ENCODE measurements around the gene HKDC1.
"Not testable (repeated sequence)": the region's sequence is repeated elsewhere in the genome, so short reads cannot be mapped to it uniquely, and the experiment has no call there.

HKDC1 gene

GRCh38 chr10:69251417-69251816 is 31.3 kb downstream of the HKDC1 start:
- H3K27ac Mint-ChIP-seq (ENCODE audit: low read depth); H3K27me3 Mint-ChIP-seq; H3K4me1 Mint-ChIP-seq; H3K36me3 Mint-ChIP-seq (ENCODE audit: insufficient read depth); H3K9me3 Mint-ChIP-seq; ATAC-seq (replicated peaks; ENCODE audit: extremely low read depth, poor library complexity, severe bottlenecking); DNase-seq (ENCODE audit: low spot score in 2 of 2); H3K4me3 Mint-ChIP-seq: not testable (repeated sequence)

DNA sequence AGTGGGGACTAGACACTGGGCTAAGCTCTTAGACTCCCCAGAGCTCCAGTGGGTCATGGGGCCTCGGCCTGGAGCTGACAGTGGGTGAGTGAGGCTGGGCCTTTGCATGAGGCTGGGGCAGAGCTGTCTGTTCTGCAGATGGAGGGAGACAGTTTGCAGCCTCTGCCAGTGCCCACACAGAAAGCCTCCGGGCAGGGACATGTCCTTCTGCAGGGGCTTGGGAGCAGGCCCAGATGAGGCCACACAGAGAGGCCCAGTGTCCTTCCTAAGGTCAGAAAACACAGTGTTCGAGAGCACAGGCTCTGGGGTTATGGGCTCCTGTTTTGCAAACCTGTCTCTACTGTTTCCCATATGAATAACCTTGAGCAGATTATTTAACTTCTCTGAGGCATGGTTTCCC is 33.0 kb downstream of the HKDC1 start:
- Mint-ChIP-seq H3K27me3 (no peaks in the 10 kb centered on the region), H3K36me3 (ENCODE audit: insufficient read depth) (peaks cover 2% of the 10 kb centered on the region), H3K27ac (ENCODE audit: low read depth) (no peak overlapping the region), H3K4me1 (no peaks in the 10 kb centered on the region), H3K4me3 (no peak overlapping the region), H3K9me3 (no peaks in the 10 kb centered on the region)
- ATAC-seq (replicated peaks; ENCODE audit: extremely low read depth, poor library complexity, severe bottlenecking) (no peak), DNase-seq (ENCODE audit: low spot score in 2 of 2) (no peak)

DNA sequence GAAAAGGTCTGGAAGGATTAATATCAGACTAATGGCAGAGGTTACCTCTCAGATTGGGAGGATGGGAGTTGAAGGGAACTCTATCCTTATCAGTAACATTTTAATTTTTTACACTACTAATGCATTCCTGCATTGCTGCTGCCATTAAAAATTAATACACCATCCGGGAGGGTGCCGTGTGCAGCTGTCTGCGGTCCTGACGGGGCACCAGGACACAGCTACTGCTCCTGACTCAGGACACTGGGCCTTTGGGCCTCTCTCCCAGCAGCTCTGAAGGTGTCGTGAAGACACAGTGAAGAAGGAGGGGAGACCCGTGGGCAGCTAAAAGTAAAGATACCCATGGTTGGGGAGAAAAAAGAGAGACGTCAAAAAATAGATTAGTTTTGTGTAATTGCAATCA is 34.7 kb downstream of the HKDC1 start:
- Mint-ChIP-seq H3K9me3 (no peaks in the 10 kb centered on the region), H3K4me1 (no peaks in the 10 kb centered on the region), H3K36me3 (ENCODE audit: insufficient read depth) (peaks cover 2% of the 10 kb centered on the region), H3K27ac (ENCODE audit: low read depth) (no peak overlapping the region), H3K27me3 (no peaks in the 10 kb centered on the region), H3K4me3 (no peak overlapping the region)
- DNase-seq (ENCODE audit: low spot score in 2 of 2), result no peak
- ATAC-seq (replicated peaks; ENCODE audit: extremely low read depth, poor library complexity, severe bottlenecking), result no peak

- Mint-ChIP-seq H3K4me3 (no peak overlapping the region), H3K9me3 (no peaks in the 10 kb centered on the region), H3K27me3 (no peaks in the 10 kb centered on the region), H3K36me3 (ENCODE audit: insufficient read depth) (no peaks in the 10 kb centered on the region), H3K4me1 (peaks cover 13% of the 10 kb centered on the region), H3K27ac (ENCODE audit: low read depth) (no peak overlapping the region)
- ATAC-seq (replicated peaks; ENCODE audit: extremely low read depth, poor library complexity, severe bottlenecking), result no peak
- no peak for DNase-seq (ENCODE audit: low spot score in 2 of 2)
Measured at GRCh38 chr10:69259547-69260243, 39.6 kb downstream of the HKDC1 start.

DNA sequence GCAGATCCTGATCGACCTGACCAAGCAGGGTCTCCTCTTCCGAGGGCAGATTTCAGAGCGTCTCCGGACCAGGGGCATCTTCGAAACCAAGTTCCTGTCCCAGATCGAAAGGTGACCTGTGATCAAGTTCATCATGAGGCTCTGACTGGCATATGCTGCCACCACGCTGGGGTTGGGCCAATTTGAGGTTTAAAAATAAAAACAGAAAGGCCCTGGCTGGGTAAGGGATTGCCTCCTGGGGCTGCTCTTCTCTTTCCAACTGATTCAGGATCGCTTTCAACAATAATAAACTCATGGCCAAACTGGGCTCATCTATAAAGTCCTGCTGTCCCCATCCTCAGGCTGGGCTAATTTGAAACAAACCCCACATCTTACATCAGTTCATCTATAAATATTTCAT is 41.1 kb downstream of the HKDC1 start:
- ATAC-seq (replicated peaks; ENCODE audit: extremely low read depth, poor library complexity, severe bottlenecking) (no peak), DNase-seq (ENCODE audit: low spot score in 2 of 2) (no peak)
- no peak overlapping the region for H3K27ac Mint-ChIP-seq (ENCODE audit: low read depth)
- H3K4me3 Mint-ChIP-seq, result no peak overlapping the region
- no peaks in the 10 kb centered on the region for H3K9me3 Mint-ChIP-seq
- no peaks in the 10 kb centered on the region for H3K36me3 Mint-ChIP-seq (ENCODE audit: insufficient read depth)
- H3K27me3 Mint-ChIP-seq, result no peaks in the 10 kb centered on the region
- H3K4me1 Mint-ChIP-seq, result peaks cover 13% of the 10 kb centered on the region

- H3K9me3 Mint-ChIP-seq, result no peaks in the 10 kb centered on the region
- ATAC-seq (replicated peaks; ENCODE audit: extremely low read depth, poor library complexity, severe bottlenecking), result no peak
- no peaks in the 10 kb centered on the region for H3K36me3 Mint-ChIP-seq (ENCODE audit: insufficient read depth)
- no peak overlapping the region for H3K27ac Mint-ChIP-seq (ENCODE audit: low read depth)
- DNase-seq (ENCODE audit: low spot score in 2 of 2), result no peak
- peaks cover 13% of the 10 kb centered on the region for H3K4me1 Mint-ChIP-seq
- no peak overlapping the region for H3K4me3 Mint-ChIP-seq
- H3K27me3 Mint-ChIP-seq, result no peaks in the 10 kb centered on the region
Measured at GRCh38 chr10:69262292-69262751, 42.2 kb downstream of the HKDC1 start.

- Mint-ChIP-seq H3K27ac (ENCODE audit: low read depth) (no peak overlapping the region), H3K9me3 (no peaks in the 10 kb centered on the region), H3K4me3 (no peak overlapping the region), H3K27me3 (no peaks in the 10 kb centered on the region), H3K4me1 (peaks cover 13% of the 10 kb centered on the region), H3K36me3 (ENCODE audit: insufficient read depth) (no peaks in the 10 kb centered on the region)
- ATAC-seq (replicated peaks; ENCODE audit: extremely low read depth, poor library complexity, severe bottlenecking), result no peak
- DNase-seq (ENCODE audit: low spot score in 2 of 2), result no peak
Measured at GRCh38 chr10:69265521-69265920, 45.4 kb downstream of the HKDC1 start.

GRCh38 chr10:69268761-69269416 is 48.8 kb downstream of the HKDC1 start:
- ATAC-seq (replicated peaks; ENCODE audit: extremely low read depth, poor library complexity, severe bottlenecking) (no peak), DNase-seq (ENCODE audit: low spot score in 2 of 2) (no peak)
- no peaks in the 10 kb centered on the region for H3K9me3 Mint-ChIP-seq
- no peaks in the 10 kb centered on the region for H3K36me3 Mint-ChIP-seq (ENCODE audit: insufficient read depth)
- H3K4me3 Mint-ChIP-seq, result no peak overlapping the region
- H3K27me3 Mint-ChIP-seq, result no peaks in the 10 kb centered on the region
- no peak overlapping the region for H3K27ac Mint-ChIP-seq (ENCODE audit: low read depth)
- peaks cover 6% of the 10 kb centered on the region for H3K4me1 Mint-ChIP-seq

GRCh38 chr10:69269761-69270160 is 49.6 kb downstream of the HKDC1 start:
- no peak for ATAC-seq (replicated peaks; ENCODE audit: extremely low read depth, poor library complexity, severe bottlenecking)
- Mint-ChIP-seq H3K4me3 (no peak overlapping the region), H3K36me3 (ENCODE audit: insufficient read depth) (no peaks in the 10 kb centered on the region), H3K4me1 (peaks cover 6% of the 10 kb centered on the region), H3K9me3 (no peaks in the 10 kb centered on the region), H3K27ac (ENCODE audit: low read depth) (no peak overlapping the region), H3K27me3 (no peaks in the 10 kb centered on the region)
- DNase-seq (ENCODE audit: low spot score in 2 of 2), result no peak

DNA sequence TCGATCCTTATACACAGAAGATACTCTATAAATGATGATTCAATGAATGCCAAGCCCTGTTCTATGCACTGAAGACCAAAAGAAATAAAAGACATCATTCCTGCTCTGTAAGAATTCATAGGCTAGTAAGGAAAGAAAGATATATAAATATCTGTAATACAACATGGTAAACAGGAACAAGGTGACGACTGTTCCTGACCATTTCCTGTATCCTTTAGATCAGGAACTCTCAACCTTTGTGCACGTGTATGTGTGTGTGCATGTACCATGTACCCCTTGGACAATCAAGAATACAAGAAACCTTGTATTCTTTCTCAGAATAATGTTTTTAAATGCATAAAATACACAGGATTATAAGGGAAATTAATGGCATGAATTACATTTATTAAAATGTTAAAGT is 50.9 kb downstream of the HKDC1 start:
- no peak overlapping the region for H3K4me3 Mint-ChIP-seq
- no peaks in the 10 kb centered on the region for H3K27me3 Mint-ChIP-seq
- H3K4me1 Mint-ChIP-seq, result peaks cover 6% of the 10 kb centered on the region

DNA sequence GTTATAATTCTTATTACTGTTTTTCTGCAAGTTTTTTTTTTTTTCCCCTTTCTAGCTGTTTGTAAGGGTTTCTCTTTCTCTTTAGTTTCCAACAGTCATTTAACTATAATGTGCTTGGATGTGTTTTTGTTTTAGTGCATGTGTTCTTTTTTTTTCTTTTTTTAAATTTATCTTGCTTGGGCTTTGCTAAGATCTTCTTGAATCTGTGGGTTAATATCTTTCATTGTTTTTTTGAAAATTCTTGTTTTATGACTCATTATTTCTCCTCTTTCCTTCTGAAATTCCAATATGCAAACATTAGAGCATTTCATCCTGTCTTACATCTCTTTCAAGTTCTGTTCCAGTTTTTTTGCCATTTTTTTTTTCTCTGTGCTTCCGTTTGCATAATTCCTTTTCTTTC is 52.5 kb downstream of the HKDC1 start:
- ATAC-seq (replicated peaks; ENCODE audit: extremely low read depth, poor library complexity, severe bottlenecking) (no peak), DNase-seq (ENCODE audit: low spot score in 2 of 2) (no peak)
- no peaks in the 10 kb centered on the region for H3K27me3 Mint-ChIP-seq
- peak overlapping the region; percentile 53 for H3K27ac Mint-ChIP-seq (ENCODE audit: low read depth)
- H3K9me3 Mint-ChIP-seq, result no peaks in the 10 kb centered on the region
- peaks cover 6% of the 10 kb centered on the region for H3K4me1 Mint-ChIP-seq
- no peaks in the 10 kb centered on the region for H3K36me3 Mint-ChIP-seq (ENCODE audit: insufficient read depth)
- no peak overlapping the region for H3K4me3 Mint-ChIP-seq

More for the DNA sequence above, 50.9 kb downstream of the HKDC1 start:
- DNase-seq (ENCODE audit: low spot score in 2 of 2) (no peak), ATAC-seq (replicated peaks; ENCODE audit: extremely low read depth, poor library complexity, severe bottlenecking) (no peak)
- no peaks in the 10 kb centered on the region for H3K9me3 Mint-ChIP-seq
- no peaks in the 10 kb centered on the region for H3K36me3 Mint-ChIP-seq (ENCODE audit: insufficient read depth)
- H3K27ac Mint-ChIP-seq (ENCODE audit: low read depth), result no peak overlapping the region

DNA sequence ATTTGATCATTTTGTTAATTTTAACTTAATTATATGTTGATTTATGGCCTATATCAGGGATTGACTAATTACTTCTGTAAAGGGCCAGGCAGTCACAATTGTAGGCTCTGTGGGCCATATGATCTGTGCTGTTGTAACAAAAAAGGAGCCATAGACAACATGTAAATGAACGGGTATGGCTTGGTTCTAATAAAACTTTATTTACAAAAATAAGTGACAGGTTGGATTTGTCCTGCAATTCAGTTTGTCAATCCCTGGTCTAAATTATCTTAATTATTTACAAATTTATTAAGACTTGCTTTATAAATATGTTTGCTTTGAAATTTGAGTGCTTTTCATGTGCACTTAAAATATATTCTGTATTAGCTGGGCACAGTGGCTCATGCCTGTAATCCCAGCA is 55.3 kb downstream of the HKDC1 start:
- Mint-ChIP-seq H3K9me3 (no peaks in the 10 kb centered on the region), H3K4me1 (peaks cover 6% of the 10 kb centered on the region), H3K27me3 (no peaks in the 10 kb centered on the region), H3K27ac (ENCODE audit: low read depth) (no peak overlapping the region), H3K36me3 (ENCODE audit: insufficient read depth) (no peaks in the 10 kb centered on the region), H3K4me3 (no peak overlapping the region)
- ATAC-seq (replicated peaks; ENCODE audit: extremely low read depth, poor library complexity, severe bottlenecking), result no peak
- no peak for DNase-seq (ENCODE audit: low spot score in 2 of 2)

GRCh38 chr10:69276503-69276902 is 56.4 kb downstream of the HKDC1 start:
- Mint-ChIP-seq H3K4me1 (no peaks in the 10 kb centered on the region), H3K27me3 (peaks cover 7% of the 10 kb centered on the region), H3K9me3 (no peaks in the 10 kb centered on the region), H3K4me3 (no peak overlapping the region), H3K27ac (ENCODE audit: low read depth) (no peak overlapping the region), H3K36me3 (ENCODE audit: insufficient read depth) (no peaks in the 10 kb centered on the region)
- DNase-seq (ENCODE audit: low spot score in 2 of 2), result no peak
- ATAC-seq (replicated peaks; ENCODE audit: extremely low read depth, poor library complexity, severe bottlenecking), result no peak

Data from central memory CD8-positive, alpha-beta T cell (primary cell).